C4-2B (cell line): ENCODE measurements around the gene SLC15A4.

Experiments
- CTCF ChIP-seq: fragments of 450-650 bp; conservative IDR thresholded peaks from 2 replicates; pipeline ENCODE4 v1.5.1; 2017; ENCODE audit warnings: mild to moderate bottlenecking
- ZFX ChIP-seq: fragments of 450-650 bp; IDR thresholded peaks from 2 replicates; pipeline ENCODE4 v1.6.1; 2017

- TF ChIP-seq CTCF (no peak), ZFX (no peak)
Observed at GRCh38 chr12:128792398-128792797, 31.4 kb downstream of the SLC15A4 start.
